GM18951 (cell line): Measurements from ENCODE around the gene GOLGA1.

ENCODE experiments used
- POLR2A ChIP-seq: IDR thresholded peaks from 4 replicates; pipeline ENCODE4 v1.6.1; 2011; ENCODE audit warnings: mild to moderate bottlenecking; ENCODE audit not compliant: insufficient read length, insufficient read depth; ENCODE audit errors: extremely low read depth
- in situ Hi-C: fragments of 300-500 bp; cut with MboI; formaldehyde crosslinking; loops from one replicate; pipeline ENCODE4 v1.12.0; 2022; ENCODE audit warnings: low sequenced_read_pairs, mixed read lengths, inconsistent platforms; ENCODE audit not compliant: unreplicated experiment

GOLGA1 gene

DNA sequence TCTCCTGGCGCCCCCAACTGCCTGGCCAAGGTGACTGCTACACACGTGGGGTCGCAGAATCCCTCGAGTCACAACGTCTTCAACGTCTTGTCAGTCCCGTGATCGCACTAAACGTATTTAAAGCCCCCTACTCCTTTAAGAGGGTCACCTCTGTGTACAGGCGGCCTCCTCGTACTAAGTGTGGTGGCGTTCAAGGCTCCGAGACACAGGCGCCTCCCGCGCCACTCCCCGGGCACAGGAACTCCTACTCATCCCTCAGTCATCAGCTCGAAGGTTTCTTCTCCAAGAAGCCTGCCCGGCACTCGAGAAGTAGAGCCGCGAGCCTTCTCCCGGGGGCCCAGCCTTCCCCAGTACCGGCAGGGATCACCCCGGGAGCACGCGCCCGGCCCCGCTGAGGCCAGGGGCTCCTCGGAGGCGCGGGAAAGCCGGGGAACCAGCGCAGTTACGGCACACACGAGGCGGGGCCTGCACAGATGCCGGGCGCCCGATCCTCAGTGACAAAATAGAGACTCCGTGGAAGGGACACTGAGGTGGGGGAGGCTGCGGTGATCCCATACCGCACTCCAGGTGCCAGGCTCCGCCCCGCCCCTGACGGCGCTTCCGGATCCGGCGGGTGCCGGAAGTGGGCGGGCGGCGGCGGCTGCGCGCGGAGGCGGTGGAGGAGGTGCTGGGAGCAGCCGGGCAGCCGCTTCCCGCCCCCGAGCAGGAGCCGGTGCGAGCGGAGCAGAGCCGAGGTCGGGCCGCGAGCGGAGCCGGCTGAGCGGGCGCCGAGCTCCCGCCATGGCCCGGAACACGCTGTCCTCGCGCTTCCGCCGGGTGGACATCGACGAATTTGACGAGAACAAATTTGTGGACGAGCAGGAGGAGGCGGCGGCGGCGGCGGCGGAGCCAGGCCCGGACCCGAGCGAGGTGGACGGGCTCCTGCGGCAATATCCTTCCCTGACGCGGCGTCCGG is 72.1 kb downstream of the GOLGA1 start:
- in situ Hi-C loops, result no loop called here
- TF ChIP-seq POLR2A, result peak; percentile 95

DNA sequence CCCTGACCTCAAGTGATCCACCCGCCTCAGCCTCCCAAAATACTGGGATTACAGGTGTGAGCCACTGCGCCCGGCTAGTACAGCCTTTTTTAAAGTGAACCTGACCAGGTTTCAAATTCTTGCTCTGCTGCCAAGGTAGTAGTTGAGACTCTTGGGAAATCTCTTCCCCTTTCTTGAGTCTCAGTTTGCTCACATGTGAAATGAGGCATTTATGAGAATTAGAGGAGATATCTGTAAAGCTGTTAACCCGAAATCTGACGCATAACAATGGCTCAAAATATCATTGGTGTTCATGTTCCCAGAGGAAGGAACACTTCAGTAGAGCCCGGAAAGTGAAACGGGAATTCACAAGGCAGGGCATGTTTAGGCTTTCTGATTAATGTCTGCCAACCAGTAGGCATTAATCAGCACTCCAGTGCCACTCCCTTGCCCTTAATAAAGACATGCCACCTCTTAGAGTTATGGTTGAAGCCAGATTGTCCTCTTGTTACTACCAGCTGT is 77.5 kb downstream of the GOLGA1 start:
- in situ Hi-C loops, result no loop called here
- TF ChIP-seq POLR2A, result no peak

GRCh38 chr9:124861342-124862229 is 79.3 kb downstream of the GOLGA1 start, which contains the start of the genes ARPC5L and RPL35:
TSS of gene ARPC5L (plus strand) at chr9:124862130. CDS start at chr9:124869291, 7,161 bp downstream.
TSS of gene RPL35 (minus strand) at chr9:124861957. CDS start at chr9:124861912, 45 bp downstream.
- TF ChIP-seq POLR2A, result peak; percentile 98
- in situ Hi-C loops, result no loop called here

DNA sequence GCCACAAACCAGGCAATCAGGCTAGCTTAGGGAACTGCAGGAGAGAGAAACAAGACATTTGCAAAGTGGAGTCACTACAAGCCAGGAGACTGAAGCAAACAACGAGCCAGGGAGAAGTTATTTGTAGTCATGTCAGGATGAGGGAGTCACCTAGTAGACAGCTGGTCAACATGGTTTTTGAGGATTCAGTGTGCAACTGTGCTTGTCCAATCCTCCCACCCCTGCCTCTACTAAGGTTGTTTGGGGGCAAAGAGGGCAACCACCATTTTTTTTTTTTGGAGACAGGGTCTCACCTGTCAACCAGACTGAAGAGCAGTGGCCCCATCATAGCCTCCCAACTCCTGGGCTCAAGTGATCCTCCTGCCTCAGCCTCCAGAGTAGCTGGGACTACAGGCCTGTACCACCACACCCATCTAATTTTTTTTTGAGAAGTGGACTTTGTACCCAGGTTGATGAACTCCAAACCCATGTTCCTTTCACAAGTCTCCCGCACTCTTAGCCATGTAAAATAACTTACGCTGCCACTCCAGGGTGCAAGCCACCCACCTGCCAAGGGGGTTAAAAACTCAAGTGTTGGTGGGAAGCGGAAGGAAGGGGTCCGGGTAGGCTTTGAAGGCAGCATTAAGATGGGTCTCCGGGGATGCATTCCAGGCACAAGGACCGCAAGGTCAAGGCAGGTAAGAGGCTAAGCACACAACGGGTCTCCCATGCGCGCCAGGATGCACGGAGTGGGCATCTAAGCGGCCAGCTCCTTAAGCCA is 80.1 kb downstream of the GOLGA1 start:
- TF ChIP-seq POLR2A, result no peak
- in situ Hi-C loops, result no loop called here

GRCh38 chr9:124859803-124860581 is 80.9 kb downstream of the GOLGA1 start:
- in situ Hi-C loops, result loop anchor here (5.0 kb wide), 1 partner anchor 88 kb away; the partner anchor contains the start of gene NR6A1
- no peak for TF ChIP-seq POLR2A

- in situ Hi-C loops, result loop anchor here (5.0 kb wide), 1 partner anchor 86 kb away; the partner anchor contains the start of gene NR6A1
- TF ChIP-seq POLR2A, result no peak
These were observed 82.4 kb downstream of the GOLGA1 start for GRCh38 chr9:124858330-124859046.

DNA sequence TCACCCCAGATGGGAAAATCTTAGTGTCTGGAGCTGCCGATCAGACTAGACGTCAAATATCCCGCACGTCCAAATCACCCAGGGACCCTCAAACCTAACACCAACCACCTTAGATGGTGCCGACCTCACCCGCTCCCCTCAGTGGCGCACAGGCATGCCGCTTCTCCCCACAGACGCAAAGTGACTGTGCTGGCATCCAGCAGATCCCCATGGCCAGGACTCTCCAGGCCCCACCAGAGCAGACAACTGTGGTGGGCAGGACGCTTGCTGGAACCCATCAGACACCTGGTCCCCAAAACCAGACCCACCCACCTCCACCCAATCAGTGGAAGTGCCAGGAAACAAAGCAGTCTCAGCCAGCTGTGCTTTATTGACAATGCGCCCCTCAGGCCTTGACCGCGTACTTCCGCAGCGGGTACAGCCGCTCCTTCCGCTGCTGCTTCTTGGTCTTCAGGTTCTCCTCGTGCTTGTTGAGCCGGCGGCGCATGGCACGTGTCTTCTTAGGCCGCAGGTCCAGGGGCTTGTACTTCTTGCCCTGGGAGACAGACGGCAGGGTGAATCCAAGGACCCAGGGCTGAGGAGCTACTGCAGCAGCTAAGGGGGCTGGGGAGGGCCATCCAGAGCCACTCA is 83.2 kb downstream of the GOLGA1 start:
- TF ChIP-seq POLR2A, result no peak
- in situ Hi-C loops, result loop anchor here (5.0 kb wide), 1 partner anchor 85 kb away; the partner anchor contains the start of gene NR6A1

DNA sequence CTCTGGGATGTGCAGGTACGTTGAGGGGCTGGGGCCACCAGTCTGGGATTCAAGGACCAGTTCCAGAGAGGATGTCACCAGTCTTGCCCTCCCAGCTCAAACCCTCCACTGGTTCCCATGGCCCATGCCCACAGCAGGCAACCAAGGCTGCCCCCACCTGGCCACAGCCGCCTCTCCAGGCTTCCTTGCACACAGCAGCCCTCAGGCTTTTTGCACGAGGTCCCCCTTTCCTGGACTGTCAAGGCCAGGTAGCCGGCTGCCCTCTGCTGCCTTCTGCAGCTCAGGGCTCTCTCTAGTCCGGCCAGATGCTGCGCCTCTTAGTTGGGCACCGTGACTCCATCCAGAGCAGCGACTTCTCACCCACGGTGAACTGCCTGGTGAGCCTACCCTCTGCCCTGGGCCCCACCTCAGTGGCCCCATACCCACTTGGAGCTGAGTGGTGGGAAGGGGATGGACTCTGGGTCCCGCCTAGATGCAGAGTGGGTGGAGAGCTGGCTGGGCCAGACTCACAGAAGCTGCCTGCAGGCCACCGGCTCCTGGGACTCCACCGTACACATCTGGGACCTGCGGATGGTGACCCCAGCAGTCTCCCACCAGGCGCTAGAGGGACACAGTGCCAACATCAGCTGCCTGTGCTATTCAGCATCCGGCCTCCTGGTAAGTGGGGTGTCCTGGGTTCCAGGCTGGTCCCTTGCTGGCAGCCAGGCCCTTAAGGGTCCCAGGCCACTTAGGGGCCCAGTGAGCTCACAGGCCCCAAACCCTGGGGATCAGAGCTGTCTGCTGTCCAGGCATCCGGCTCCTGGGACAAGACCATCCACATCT is 84.7 kb downstream of the GOLGA1 start:
- TF ChIP-seq POLR2A, result peak; percentile 22
- in situ Hi-C loops, result loop anchor here (5.0 kb wide), 1 partner anchor 84 kb away; the partner anchor contains the start of gene NR6A1

GRCh38 chr9:124855566-124855943 is 85.3 kb downstream of the GOLGA1 start:
- in situ Hi-C loops, result loop anchor here (5.0 kb wide), 1 partner anchor 83 kb away; the partner anchor contains the start of gene NR6A1
- peak; percentile 8 for TF ChIP-seq POLR2A

DNA sequence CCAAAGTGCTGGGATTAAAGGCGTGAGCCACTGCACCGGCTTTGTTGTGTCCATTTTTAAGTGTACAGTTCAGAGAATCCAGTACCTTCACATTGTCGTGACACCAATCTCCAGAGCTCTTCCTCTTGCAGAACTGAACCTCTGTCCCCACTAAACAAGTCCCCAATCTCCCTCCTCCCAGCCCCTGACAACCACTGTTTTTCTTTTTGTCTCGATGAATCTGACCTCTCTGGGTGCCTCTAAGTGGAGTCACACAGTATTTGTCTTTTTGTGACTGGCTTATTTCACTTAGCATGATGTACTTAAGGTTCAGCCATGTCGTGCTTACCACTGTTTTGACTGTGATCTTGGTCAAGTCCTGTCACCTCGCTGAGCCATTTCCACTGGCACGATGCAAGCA is 86.1 kb downstream of the GOLGA1 start:
- in situ Hi-C loops, result loop anchor here (5.0 kb wide), 1 partner anchor 83 kb away; the partner anchor contains the start of gene NR6A1
- no peak for TF ChIP-seq POLR2A
